ENCODE results near the gene HELB.

HELB gene

GRCh38 chr12:66359300-66359699 lies 57.0 kb downstream of the HELB start:
- no peak for DNase-seq (ENCODE audit: low read depth, low spot score)
- TF ChIP-seq, protein P1, sequence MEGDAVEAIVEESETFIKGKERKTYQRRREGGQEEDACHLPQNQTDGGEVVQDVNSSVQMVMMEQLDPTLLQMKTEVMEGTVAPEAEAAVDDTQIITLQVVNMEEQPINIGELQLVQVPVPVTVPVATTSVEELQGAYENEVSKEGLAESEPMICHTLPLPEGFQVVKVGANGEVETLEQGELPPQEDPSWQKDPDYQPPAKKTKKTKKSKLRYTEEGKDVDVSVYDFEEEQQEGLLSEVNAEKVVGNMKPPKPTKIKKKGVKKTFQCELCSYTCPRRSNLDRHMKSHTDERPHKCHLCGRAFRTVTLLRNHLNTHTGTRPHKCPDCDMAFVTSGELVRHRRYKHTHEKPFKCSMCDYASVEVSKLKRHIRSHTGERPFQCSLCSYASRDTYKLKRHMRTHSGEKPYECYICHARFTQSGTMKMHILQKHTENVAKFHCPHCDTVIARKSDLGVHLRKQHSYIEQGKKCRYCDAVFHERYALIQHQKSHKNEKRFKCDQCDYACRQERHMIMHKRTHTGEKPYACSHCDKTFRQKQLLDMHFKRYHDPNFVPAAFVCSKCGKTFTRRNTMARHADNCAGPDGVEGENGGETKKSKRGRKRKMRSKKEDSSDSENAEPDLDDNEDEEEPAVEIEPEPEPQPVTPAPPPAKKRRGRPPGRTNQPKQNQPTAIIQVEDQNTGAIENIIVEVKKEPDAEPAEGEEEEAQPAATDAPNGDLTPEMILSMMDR (IDR thresholded peaks at IDR 0.05; ENCODE audit: low read depth, low read length) = no peak
- H3K4me3 ChIP-seq (ENCODE audit: low read depth, low read length) = no peak overlapping the region
- in situ Hi-C loops (cut with HindIII; ENCODE audit: low sequenced_read_pairs) = no loop called here

DNA sequence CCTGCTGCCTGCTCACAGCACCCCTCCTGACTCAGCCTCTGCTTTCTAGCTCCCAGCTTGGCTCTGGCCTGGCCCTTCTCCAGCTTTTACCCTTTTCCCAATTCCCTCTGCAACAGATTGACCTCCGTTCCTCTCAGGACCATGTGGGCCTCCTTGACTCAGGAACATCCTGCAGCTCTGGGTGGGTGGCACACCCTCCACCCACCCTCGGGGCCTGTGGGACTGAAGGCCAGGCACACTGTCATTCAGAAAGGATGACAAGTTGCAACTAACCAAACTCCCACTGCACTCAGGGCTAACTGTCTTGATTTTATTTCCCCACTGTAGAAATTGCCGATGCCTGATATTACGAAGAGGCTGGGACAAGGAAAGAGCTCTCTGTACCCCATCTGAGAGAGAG lies 59.4 kb downstream of the HELB start:
- H3K4me3 ChIP-seq (ENCODE audit: low read depth, low read length) = no peak overlapping the region
- no peak for DNase-seq (ENCODE audit: low read depth, low spot score)
- in situ Hi-C loops (cut with HindIII; ENCODE audit: low sequenced_read_pairs) = no loop called here
- TF ChIP-seq, protein P1 (IDR thresholded peaks at IDR 0.05; ENCODE audit: low read depth, low read length) = no peak

DNA sequence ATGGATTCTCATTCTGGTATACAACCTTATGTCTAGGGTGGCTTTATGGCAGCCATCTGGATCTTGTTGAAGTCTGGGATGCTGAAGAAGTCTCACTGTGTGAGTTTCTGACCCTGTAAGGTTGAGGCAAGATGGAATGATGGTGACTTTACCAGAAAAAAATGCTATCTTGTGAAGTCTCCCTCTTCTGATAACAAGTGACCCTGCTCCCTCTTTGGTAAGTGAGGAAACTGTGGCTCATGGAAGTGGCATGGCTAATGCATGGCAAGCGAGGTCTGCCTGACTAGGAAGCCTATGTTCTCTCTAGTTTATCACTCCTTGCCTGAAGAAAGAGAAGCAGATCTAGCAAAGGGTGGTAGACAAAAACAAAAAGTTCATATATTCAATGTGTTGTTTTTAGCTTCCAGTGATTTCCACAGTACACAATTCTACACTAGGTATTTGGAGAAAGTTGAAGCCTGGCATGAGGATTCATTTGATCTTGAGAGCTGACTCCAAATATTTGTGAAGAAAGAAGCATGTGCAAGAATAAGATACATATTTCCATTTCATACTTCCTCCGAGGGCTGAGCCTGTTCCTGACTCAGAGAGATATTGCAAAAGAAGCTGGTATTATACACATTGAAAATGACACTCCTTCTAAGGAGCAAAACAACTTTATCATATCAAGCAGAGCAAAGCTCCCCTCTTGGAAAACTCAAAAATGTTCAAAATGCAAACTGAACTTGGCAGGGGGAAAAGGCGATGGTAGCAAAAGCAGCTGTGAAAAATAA lies 63.6 kb downstream of the HELB start:
- TF ChIP-seq, protein P1 (IDR thresholded peaks at IDR 0.05; ENCODE audit: low read depth, low read length) = no peak
- no peak overlapping the region for H3K4me3 ChIP-seq (ENCODE audit: low read depth, low read length)
- in situ Hi-C loops (cut with HindIII; ENCODE audit: low sequenced_read_pairs) = no loop called here
- DNase-seq (ENCODE audit: low read depth, low spot score) = no peak

- TF ChIP-seq, protein P1 (IDR thresholded peaks at IDR 0.05; ENCODE audit: low read depth, low read length) = no peak
- in situ Hi-C loops (cut with HindIII; ENCODE audit: low sequenced_read_pairs) = no loop called here
- DNase-seq (ENCODE audit: low read depth, low spot score) = no peak
- no peak overlapping the region for H3K4me3 ChIP-seq (ENCODE audit: low read depth, low read length)
Observed at GRCh38 chr12:66367015-66367667, 64.8 kb downstream of the HELB start.

DNA sequence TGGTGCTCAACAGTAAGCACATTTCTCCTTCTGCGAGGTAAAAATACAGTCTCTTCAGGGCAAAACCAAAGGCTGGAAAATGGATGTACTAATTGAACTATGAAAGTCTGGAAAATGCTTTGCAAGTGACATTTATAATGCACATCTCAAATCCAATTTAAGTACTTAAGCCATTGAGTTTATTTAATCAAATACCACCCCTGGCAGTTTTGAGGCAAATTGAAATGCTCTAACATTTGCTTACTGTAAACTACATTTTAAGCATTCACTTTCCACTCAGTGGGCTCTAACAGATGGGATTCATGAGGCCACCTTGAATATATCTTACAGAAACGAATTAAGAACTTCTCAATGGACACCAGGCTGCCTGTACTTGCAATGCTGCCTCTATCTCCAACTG lies 69.7 kb downstream of the HELB start:
- in situ Hi-C loops (cut with HindIII; ENCODE audit: low sequenced_read_pairs) = no loop called here
- H3K4me3 ChIP-seq (ENCODE audit: low read depth, low read length) = no peak overlapping the region
- TF ChIP-seq, protein P1 (IDR thresholded peaks at IDR 0.05; ENCODE audit: low read depth, low read length) = no peak
- DNase-seq (ENCODE audit: low read depth, low spot score) = no peak

GRCh38 chr12:66375560-66375959 lies 73.3 kb downstream of the HELB start:
- in situ Hi-C loops (cut with HindIII; ENCODE audit: low sequenced_read_pairs) = no loop called here
- TF ChIP-seq, protein P1 (IDR thresholded peaks at IDR 0.05; ENCODE audit: low read depth, low read length) = no peak
- no peak for DNase-seq (ENCODE audit: low read depth, low spot score)
- H3K4me3 ChIP-seq (ENCODE audit: low read depth, low read length) = no peak overlapping the region
